Retina (tissue), 1 donor: ENCODE measurements around the gene DCAF11.
A peak's percentile ranks its signal among the peaks of the same experiment; 100 is the strongest.

Experiments used
- DNase-seq: peaks from one replicate; pipeline ENCODE4 v3.0.0-alpha.2; 2016

DCAF11 gene

GRCh38 chr14:24165785-24166184, 51.2 kb downstream of the DCAF11 start:
- DNase-seq: no peak

- DNase-seq: no peak
These were observed 53.0 kb downstream of the DCAF11 start for GRCh38 chr14:24167469-24168114.

GRCh38 chr14:24171422-24172260, 57.1 kb downstream of the DCAF11 start, which contains the start of gene REC8:
TSS of gene REC8 (plus strand) at chr14:24172080. CDS start at chr14:24172553, 473 bp downstream.
- DNase-seq: peak; percentile 96

- DNase-seq: no peak
These were observed 57.8 kb downstream of the DCAF11 start for GRCh38 chr14:24172261-24172860.

GRCh38 chr14:24172871-24173281, 58.3 kb downstream of the DCAF11 start:
- DNase-seq: no peak
